ENCODE data around the gene TMEM266. TPM values are rescaled to one million over a fixed set of nuclear protein-coding genes. Genes with fewer than 3 reads are reported as not detected.
"Not testable (repeated sequence)": the region's sequence is repeated elsewhere in the genome, so short reads cannot be mapped to it uniquely, and the experiment has no call there.

TMEM266 gene
- total RNA-seq, 1 donor from 2014 or later, result 1.8 TPM

DNA sequence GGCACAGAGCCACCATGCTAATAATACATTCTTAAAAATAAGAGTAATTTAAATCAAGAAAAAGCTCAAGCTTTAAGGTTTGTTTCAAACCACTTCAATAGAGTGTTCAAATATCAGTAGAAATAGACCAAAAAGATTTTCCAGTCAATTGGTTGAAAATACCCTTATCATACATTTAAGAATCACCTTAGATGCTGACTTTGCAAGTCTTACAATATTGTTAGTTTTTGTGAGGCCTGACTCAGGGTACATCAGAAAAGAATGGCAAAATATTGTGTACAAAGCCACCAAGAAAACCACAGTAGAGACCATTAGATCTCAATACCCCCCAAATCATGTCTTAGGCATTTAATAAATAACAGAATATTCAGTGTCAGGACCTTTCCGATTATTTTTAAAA lies 27.7 kb upstream of the TMEM266 start:
- no peak overlapping the region for H3K27ac Mint-ChIP-seq
- H3K27me3 Mint-ChIP-seq (ENCODE audit: low read depth), result no peaks in the 10 kb centered on the region
- H3K9me3 Mint-ChIP-seq, result peaks cover 30% of the 10 kb centered on the region
- H3K36me3 Mint-ChIP-seq, result peaks cover 3% of the 10 kb centered on the region
- H3K4me3 Mint-ChIP-seq, result no peak overlapping the region
- H3K4me1 Mint-ChIP-seq, result no peaks in the 10 kb centered on the region
- TF ChIP-seq, protein P1, sequence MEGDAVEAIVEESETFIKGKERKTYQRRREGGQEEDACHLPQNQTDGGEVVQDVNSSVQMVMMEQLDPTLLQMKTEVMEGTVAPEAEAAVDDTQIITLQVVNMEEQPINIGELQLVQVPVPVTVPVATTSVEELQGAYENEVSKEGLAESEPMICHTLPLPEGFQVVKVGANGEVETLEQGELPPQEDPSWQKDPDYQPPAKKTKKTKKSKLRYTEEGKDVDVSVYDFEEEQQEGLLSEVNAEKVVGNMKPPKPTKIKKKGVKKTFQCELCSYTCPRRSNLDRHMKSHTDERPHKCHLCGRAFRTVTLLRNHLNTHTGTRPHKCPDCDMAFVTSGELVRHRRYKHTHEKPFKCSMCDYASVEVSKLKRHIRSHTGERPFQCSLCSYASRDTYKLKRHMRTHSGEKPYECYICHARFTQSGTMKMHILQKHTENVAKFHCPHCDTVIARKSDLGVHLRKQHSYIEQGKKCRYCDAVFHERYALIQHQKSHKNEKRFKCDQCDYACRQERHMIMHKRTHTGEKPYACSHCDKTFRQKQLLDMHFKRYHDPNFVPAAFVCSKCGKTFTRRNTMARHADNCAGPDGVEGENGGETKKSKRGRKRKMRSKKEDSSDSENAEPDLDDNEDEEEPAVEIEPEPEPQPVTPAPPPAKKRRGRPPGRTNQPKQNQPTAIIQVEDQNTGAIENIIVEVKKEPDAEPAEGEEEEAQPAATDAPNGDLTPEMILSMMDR (IDR thresholded peaks at IDR 0.05; ENCODE audit: unreplicated experiment), result no peak
- DNase-seq (ENCODE audit: low spot score in 2 of 2, unreplicated experiment in 2 of 2), result no peak

DNA sequence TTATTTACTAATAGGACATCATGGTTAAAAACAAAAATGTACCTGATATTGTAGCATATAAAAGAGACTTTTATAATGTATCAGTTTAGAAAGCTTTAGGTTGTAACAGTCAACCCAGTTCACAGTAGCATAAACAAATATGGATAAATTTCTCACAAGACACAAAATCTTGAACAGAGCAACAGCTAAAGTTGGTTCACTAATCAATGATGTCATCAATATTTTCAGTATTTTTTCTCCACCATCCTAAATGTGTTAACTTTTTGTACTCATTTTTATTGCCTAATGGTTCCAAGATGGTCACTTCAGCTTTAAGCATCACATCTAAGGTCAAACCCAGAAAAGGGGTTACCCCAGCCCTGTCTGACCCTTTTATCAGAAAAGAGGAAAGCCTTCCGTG lies 26.3 kb upstream of the TMEM266 start:
- Mint-ChIP-seq H3K4me3 (no peak overlapping the region), H3K27me3 (ENCODE audit: low read depth) (no peaks in the 10 kb centered on the region), H3K36me3 (no peaks in the 10 kb centered on the region), H3K9me3 (peaks cover 17% of the 10 kb centered on the region), H3K27ac (no peak overlapping the region), H3K4me1 (no peaks in the 10 kb centered on the region)
- TF ChIP-seq, protein P1 (IDR thresholded peaks at IDR 0.05; ENCODE audit: unreplicated experiment), result no peak
- no peak for DNase-seq (ENCODE audit: low spot score in 2 of 2, unreplicated experiment in 2 of 2)

DNA sequence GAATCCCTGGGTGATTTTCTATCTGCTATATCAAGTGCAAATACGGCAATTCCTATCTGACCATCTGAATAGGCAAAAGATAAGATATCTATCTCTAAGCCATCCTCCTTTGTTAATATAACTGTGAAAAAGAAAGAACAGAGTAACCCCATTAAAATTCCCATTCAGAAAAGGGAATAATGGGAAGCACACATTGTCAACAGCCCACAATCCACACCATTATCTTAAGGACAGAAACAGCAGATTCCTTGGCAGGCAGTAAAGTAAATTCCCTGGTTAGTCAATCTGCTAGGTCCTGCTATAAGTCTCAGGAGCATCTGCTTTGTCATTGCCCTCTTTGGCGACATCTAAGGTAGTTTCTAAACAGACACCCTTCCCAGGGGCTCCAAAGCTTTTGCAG lies 25.7 kb upstream of the TMEM266 start:
- no peak for DNase-seq (ENCODE audit: low spot score in 2 of 2, unreplicated experiment in 2 of 2)
- TF ChIP-seq, protein P1 (IDR thresholded peaks at IDR 0.05; ENCODE audit: unreplicated experiment), result no peak
- no peaks in the 10 kb centered on the region for H3K36me3 Mint-ChIP-seq
- no peak overlapping the region for H3K4me3 Mint-ChIP-seq
- peaks cover 14% of the 10 kb centered on the region for H3K9me3 Mint-ChIP-seq
- H3K4me1 Mint-ChIP-seq, result no peaks in the 10 kb centered on the region
- H3K27ac Mint-ChIP-seq, result no peak overlapping the region
- no peaks in the 10 kb centered on the region for H3K27me3 Mint-ChIP-seq (ENCODE audit: low read depth)

DNA sequence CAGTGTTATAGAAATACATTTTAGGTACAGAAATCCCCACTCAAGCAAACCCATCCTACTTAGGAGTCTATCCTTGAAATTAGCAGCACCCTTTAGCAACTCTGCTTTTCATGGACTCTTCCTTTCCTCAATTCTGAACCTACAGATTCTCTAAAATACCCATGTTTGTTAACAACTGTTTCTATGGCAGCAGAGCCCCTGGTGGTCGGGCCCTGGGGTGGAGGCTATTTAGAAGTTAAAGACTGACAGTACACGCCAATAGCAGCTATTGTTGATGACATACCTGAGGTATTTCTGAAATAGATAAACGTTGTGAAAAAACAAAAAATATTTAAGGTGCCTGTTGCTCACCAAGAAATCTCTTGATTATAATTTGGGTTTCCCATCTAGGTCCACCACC lies 24.2 kb upstream of the TMEM266 start:
- Mint-ChIP-seq H3K27ac (no peak overlapping the region), H3K4me1 (no peaks in the 10 kb centered on the region), H3K4me3 (no peak overlapping the region), H3K36me3 (no peaks in the 10 kb centered on the region), H3K9me3 (peaks cover 14% of the 10 kb centered on the region), H3K27me3 (ENCODE audit: low read depth) (no peaks in the 10 kb centered on the region)
- TF ChIP-seq, protein P1 (IDR thresholded peaks at IDR 0.05; ENCODE audit: unreplicated experiment), result no peak
- DNase-seq (ENCODE audit: low spot score in 2 of 2, unreplicated experiment in 2 of 2), result no peak

DNA sequence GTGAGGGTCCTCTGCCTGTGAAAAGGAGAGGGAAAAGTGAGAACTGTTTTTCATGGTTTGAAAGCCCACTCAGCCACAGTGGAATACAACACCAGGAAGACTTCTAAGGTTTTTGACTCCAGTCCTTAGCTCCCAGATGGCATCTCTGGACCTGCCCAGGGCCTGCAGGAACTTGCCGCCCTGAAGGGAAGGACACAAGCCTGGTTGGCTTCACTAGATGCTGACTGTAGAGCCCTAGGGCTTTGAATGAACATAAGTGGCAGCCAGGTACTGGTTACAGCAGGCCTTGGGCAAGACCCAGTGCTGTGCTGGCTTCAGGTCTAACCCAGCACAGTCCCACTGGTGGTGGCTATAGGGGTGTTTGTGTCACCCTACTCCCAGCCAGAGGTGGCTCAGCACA lies 21.3 kb upstream of the TMEM266 start:
- no peak overlapping the region for H3K4me3 Mint-ChIP-seq
- TF ChIP-seq, protein P1 (IDR thresholded peaks at IDR 0.05; ENCODE audit: unreplicated experiment), result no peak
- peaks cover 40% of the 10 kb centered on the region for H3K9me3 Mint-ChIP-seq
- no peaks in the 10 kb centered on the region for H3K4me1 Mint-ChIP-seq
- H3K27ac Mint-ChIP-seq, result no peak overlapping the region
- DNase-seq (ENCODE audit: low spot score in 2 of 2, unreplicated experiment in 2 of 2), result no peak
- peaks cover 6% of the 10 kb centered on the region for H3K36me3 Mint-ChIP-seq
- H3K27me3 Mint-ChIP-seq (ENCODE audit: low read depth), result peaks cover 3% of the 10 kb centered on the region

DNA sequence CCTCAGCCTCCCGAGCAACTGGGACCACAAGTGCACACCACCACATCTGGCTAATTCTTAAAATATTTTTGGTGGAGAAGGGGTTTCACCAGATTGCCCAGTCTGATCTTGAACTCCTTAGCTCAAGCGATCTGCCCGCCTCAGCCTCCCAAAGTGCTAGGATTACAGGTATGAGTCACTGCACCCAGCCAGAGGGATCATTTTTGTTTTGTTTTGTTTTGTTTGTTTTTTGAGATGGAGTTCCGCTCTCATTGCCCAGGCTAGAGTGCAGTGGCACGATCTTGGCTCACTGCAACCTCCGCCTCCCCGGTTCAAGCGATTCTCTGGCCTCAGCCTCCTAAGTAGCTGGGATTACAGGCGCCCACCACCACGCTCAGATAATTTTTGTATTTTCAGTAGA lies 5.6 kb upstream of the TMEM266 start:
- not testable (repeated sequence) for H3K27ac Mint-ChIP-seq; H3K4me1 Mint-ChIP-seq; H3K36me3 Mint-ChIP-seq; DNase-seq (ENCODE audit: low spot score in 2 of 2, unreplicated experiment in 2 of 2); H3K4me3 Mint-ChIP-seq; H3K9me3 Mint-ChIP-seq
- peaks cover 16% of the 10 kb centered on the region for H3K27me3 Mint-ChIP-seq (ENCODE audit: low read depth)
